Tibial nerve (tissue), 3 donors: Measurements from ENCODE around the gene TMEM63C.

Experiments
- CTCF ChIP-seq, 5 experiments: fragments of 200-600 bp in 3 of 5; fragments of 450-650 bp in 2 of 5; sonication (generic) in 3 of 5; IDR thresholded peaks; one replicate each; pipeline ENCODE4 v1.5.1; 2016 to 2019; ENCODE audit warnings: antibody characterized with exemption in 5 of 5, mild to moderate bottlenecking in 3 of 5, moderate library complexity in 2 of 5
- POLR2A ChIP-seq, 2 donors: fragments of 450-650 bp; IDR thresholded peaks; one replicate each; pipeline ENCODE4 v1.6.1; 2017; ENCODE audit warnings: antibody characterized with exemption in 2 of 2, mild to moderate bottlenecking in 2 of 2, moderate library complexity in 2 of 2

- TF ChIP-seq POLR2A (IDR thresholded peaks at IDR 0.05) = no peak
- TF ChIP-seq CTCF (IDR thresholded peaks at IDR 0.05) = no peak
These were observed 14.2 kb downstream of the TMEM63C start for GRCh38 chr14:77195766-77196165.
